Esophagus (tissue), 2 donors: Measurements from ENCODE around the gene PLEK. TPM values are rescaled to one million over a fixed set of nuclear protein-coding genes. Genes with fewer than 3 reads are reported as not detected.
"Not testable (repeated sequence)": the region's sequence is repeated elsewhere in the genome, so short reads cannot be mapped to it uniquely, and the experiment has no call there.

Source experiments
- H3K27ac ChIP-seq, 2 donors: one replicate each; pipeline ENCODE4 v1.5.1; 2013; ENCODE audit warnings: low read depth in 2 of 2, mild to moderate bottlenecking in 2 of 2, inconsistent platforms in 1 of 2, low read length in 1 of 2, moderate library complexity in 1 of 2
- H3K27me3 ChIP-seq, 2 donors: one replicate each; pipeline ENCODE4 v1.6.1; 2013; ENCODE audit warnings: low read length in 2 of 2, control low read depth in 1 of 2, mild to moderate bottlenecking in 1 of 2; ENCODE audit not compliant: insufficient read depth in 2 of 2, control insufficient read depth in 1 of 2
- H3K36me3 ChIP-seq, 2 donors: one replicate each; pipeline ENCODE4 v1.6.1; 2013; ENCODE audit warnings: low read length in 1 of 2; ENCODE audit not compliant: control insufficient read depth in 2 of 2, insufficient read depth in 2 of 2
- H3K4me1 ChIP-seq, 2 donors: one replicate each; pipeline ENCODE4 v1.6.1; 2013; ENCODE audit warnings: low read length in 1 of 2; ENCODE audit not compliant: control insufficient read depth in 2 of 2, insufficient read depth in 2 of 2
- H3K4me3 ChIP-seq, 2 donors: one replicate each; pipeline ENCODE4 v1.5.1; 2013; ENCODE audit warnings: low read length in 2 of 2, mild to moderate bottlenecking in 2 of 2, low read depth in 1 of 2, moderate library complexity in 1 of 2
- H3K9me3 ChIP-seq, 2 donors: one replicate each; pipeline ENCODE4 v1.6.1; 2013; ENCODE audit warnings: mild to moderate bottlenecking in 2 of 2, low read depth in 1 of 2, low read length in 1 of 2, moderate library complexity in 1 of 2; ENCODE audit not compliant: control insufficient read depth in 2 of 2, insufficient read depth in 1 of 2
- WGBS, 2 donors: extraction: QIAGEN DNeasy Blood & Tissue Kit; methylation state at CpG; one replicate each; pipeline ENCODE4 v1.1.7; 2013; 5-methylcytosine and 5-hydroxymethylcytosine counted together
- polyA plus RNA-seq, 2 donors: library from polyadenylated mRNA; stranded (reverse); fragments of 200-250 nt; gene quantifications; one replicate each; pipeline ENCODE4 v1.2.3, GENCODE V29; 2013
- donor health status: healthy with polysubstance abuse.
- donor health status: Bipolar disorder and iron deficiency.

The PLEK gene
- polyA plus RNA-seq, 2 donors: 1.2 to 1.4 TPM

GRCh38 chr2:68333009-68333408 lies 32.1 kb upstream of the PLEK start:
- WGBS, 2 donors: 87 to 93% methylated on average over 8 of the region's 8 CpGs
- no peak overlapping the region for H3K27ac ChIP-seq
- no peak overlapping the region for H3K4me3 ChIP-seq
- H3K36me3 ChIP-seq: no peaks in the 10 kb centered on the region
- no peaks in the 10 kb centered on the region for H3K9me3 ChIP-seq
- no peaks in the 10 kb centered on the region for H3K27me3 ChIP-seq
- no peaks in the 10 kb centered on the region for H3K4me1 ChIP-seq

GRCh38 chr2:68333931-68334330 lies 31.2 kb upstream of the PLEK start:
- H3K27ac ChIP-seq: no peak overlapping the region
- no peaks in the 10 kb centered on the region for H3K27me3 ChIP-seq
- no peaks in the 10 kb centered on the region for H3K9me3 ChIP-seq
- no peak overlapping the region for H3K4me3 ChIP-seq
- H3K36me3 ChIP-seq: no peaks in the 10 kb centered on the region
- H3K4me1 ChIP-seq: no peaks in the 10 kb centered on the region
- WGBS, 2 donors: 64 to 65% methylated on average over 3 of the region's 3 CpGs

GRCh38 chr2:68336192-68336591 lies 28.9 kb upstream of the PLEK start:
- H3K27ac ChIP-seq: no peak overlapping the region
- H3K4me1 ChIP-seq: no peaks in the 10 kb centered on the region
- H3K4me3 ChIP-seq: no peak overlapping the region
- no peaks in the 10 kb centered on the region for H3K9me3 ChIP-seq
- H3K27me3 ChIP-seq: no peaks in the 10 kb centered on the region
- H3K36me3 ChIP-seq: no peaks in the 10 kb centered on the region
- WGBS, 2 donors: 73 to 85% methylated on average over 1 of the region's 1 CpG

GRCh38 chr2:68340226-68341061 lies 24.6 kb upstream of the PLEK start:
- H3K4me1 ChIP-seq: no peaks in the 10 kb centered on the region
- H3K36me3 ChIP-seq: no peaks in the 10 kb centered on the region
- H3K27me3 ChIP-seq: no peaks in the 10 kb centered on the region
- no peaks in the 10 kb centered on the region for H3K9me3 ChIP-seq
- H3K4me3 ChIP-seq: no peak overlapping the region
- WGBS, 2 donors: 61 to 72% methylated on average over 5 of the region's 5 CpGs
- no peak overlapping the region for H3K27ac ChIP-seq

GRCh38 chr2:68341062-68341329 lies 24.1 kb upstream of the PLEK start:
- H3K27ac ChIP-seq: no peak overlapping the region
- no peaks in the 10 kb centered on the region for H3K9me3 ChIP-seq
- H3K36me3 ChIP-seq: no peaks in the 10 kb centered on the region
- WGBS, 2 donors: 61 to 97% methylated on average over 3 of the region's 3 CpGs
- H3K4me3 ChIP-seq: no peak overlapping the region
- no peaks in the 10 kb centered on the region for H3K27me3 ChIP-seq
- no peaks in the 10 kb centered on the region for H3K4me1 ChIP-seq

- Histone ChIP-seq H3K9me3 (no peaks in the 10 kb centered on the region), H3K27me3 (no peaks in the 10 kb centered on the region), H3K36me3 (no peaks in the 10 kb centered on the region), H3K4me1 (no peaks in the 10 kb centered on the region), H3K27ac (no peak overlapping the region), H3K4me3 (no peak overlapping the region)
- 79 to 85% methylated on average over 4 of the region's 4 CpGs for WGBS, 2 donors
Measured at GRCh38 chr2:68341583-68341982, 23.5 kb upstream of the PLEK start.

- H3K4me3 ChIP-seq: no peak overlapping the region
- WGBS, 2 donors: 92 to 94% methylated on average over 1 of the region's 1 CpG
- H3K27me3 ChIP-seq: no peaks in the 10 kb centered on the region
- H3K4me1 ChIP-seq: no peaks in the 10 kb centered on the region
- no peaks in the 10 kb centered on the region for H3K9me3 ChIP-seq
- H3K36me3 ChIP-seq: no peaks in the 10 kb centered on the region
- H3K27ac ChIP-seq: no peak overlapping the region
Measured at GRCh38 chr2:68342470-68342869, 22.6 kb upstream of the PLEK start.

- no peaks in the 10 kb centered on the region for H3K36me3 ChIP-seq
- no peak overlapping the region for H3K4me3 ChIP-seq
- WGBS, 2 donors: 32 to 36% methylated on average over 1 of the region's 1 CpG
- no peaks in the 10 kb centered on the region for H3K9me3 ChIP-seq
- H3K4me1 ChIP-seq: no peaks in the 10 kb centered on the region
- no peaks in the 10 kb centered on the region for H3K27me3 ChIP-seq
- no peak overlapping the region for H3K27ac ChIP-seq
Measured at GRCh38 chr2:68344031-68344430, 21.1 kb upstream of the PLEK start.

GRCh38 chr2:68345129-68345875 lies 19.8 kb upstream of the PLEK start:
- no peaks in the 10 kb centered on the region for H3K36me3 ChIP-seq
- no peaks in the 10 kb centered on the region for H3K4me1 ChIP-seq
- no peak overlapping the region for H3K27ac ChIP-seq
- no peaks in the 10 kb centered on the region for H3K27me3 ChIP-seq
- no peak overlapping the region for H3K4me3 ChIP-seq
- H3K9me3 ChIP-seq: no peaks in the 10 kb centered on the region
- WGBS, 2 donors: 79 to 87% methylated on average over 9 of the region's 9 CpGs

- H3K4me3 ChIP-seq, H3K4me1 ChIP-seq, H3K27ac ChIP-seq, H3K36me3 ChIP-seq, H3K27me3 ChIP-seq, H3K9me3 ChIP-seq: not testable (repeated sequence)
- WGBS, 2 donors: 91 to 92% methylated on average over 4 of the region's 4 CpGs
Measured at GRCh38 chr2:68349091-68349490, 16.0 kb upstream of the PLEK start.
